IMR-90 (cell line): Measurements from ENCODE around the gene NCOA3.

Experiments used
- BHLHE40 ChIP-seq: fragments of 150-350 bp; IDR thresholded peaks from 2 replicates; pipeline ENCODE4 v1.6.1; 2016; ENCODE audit warnings: mild to moderate bottlenecking, low read depth, low read length
- CEBPB ChIP-seq: IDR thresholded peaks from 2 replicates; pipeline ENCODE4 v1.6.1; 2012; ENCODE audit warnings: low read depth, low read length, improper control_type of control experiment
- FOS ChIP-seq: fragments of 150-350 bp; IDR thresholded peaks from 2 replicates; pipeline ENCODE4 v1.6.1; 2016; ENCODE audit warnings: low read depth, low read length
- MAFK ChIP-seq: IDR thresholded peaks from 2 replicates; pipeline ENCODE4 v1.6.1; 2012; ENCODE audit warnings: low read depth, low read length, improper control_type of control experiment
- MXI1 ChIP-seq: IDR thresholded peaks from 2 replicates; pipeline ENCODE4 v1.6.1; 2012; ENCODE audit warnings: low read depth, mild to moderate bottlenecking, low read length, moderate library complexity, borderline replicate concordance
- POLR2A ChIP-seq: IDR thresholded peaks from 2 replicates; pipeline ENCODE4 v1.6.1; 2012; ENCODE audit warnings: mild to moderate bottlenecking, low read depth, low read length
- RAD21 ChIP-seq: IDR thresholded peaks from 2 replicates; pipeline ENCODE4 v1.6.1; 2012; ENCODE audit warnings: low read length, improper control_type of control experiment
- RCOR1 ChIP-seq: IDR thresholded peaks from 2 replicates; pipeline ENCODE4 v1.6.1; 2012; ENCODE audit warnings: mild to moderate bottlenecking, low read length, improper control_type of control experiment; ENCODE audit not compliant: insufficient replicate concordance
- RFX5 ChIP-seq: IDR thresholded peaks from 2 replicates; pipeline ENCODE4 v1.8.0; 2012; ENCODE audit warnings: low read depth, mild to moderate bottlenecking, low read length, moderate library complexity
- SMC3 ChIP-seq: fragments of 150-350 bp; IDR thresholded peaks from 2 replicates; pipeline ENCODE4 v1.6.1; 2016; ENCODE audit warnings: low read depth, mild to moderate bottlenecking, antibody characterized with exemption, low read length, moderate library complexity
- TF ChIP-seq, protein P1 (sequence below): conservative IDR thresholded peaks from 2 replicates; pipeline ENCODE4 v1.5.1; 2012; ENCODE audit warnings: mild to moderate bottlenecking, low read depth, low read length, improper control_type of control experiment
- TF ChIP-seq, protein P2 (sequence below): fragments of 150-350 bp; IDR thresholded peaks from 2 replicates; pipeline ENCODE4 v1.6.1; 2017; ENCODE audit warnings: mild to moderate bottlenecking, antibody characterized with exemption, low read length, low read depth
- TF ChIP-seq, protein P3 (sequence below): fragments of 150-350 bp; IDR thresholded peaks from 2 replicates; pipeline ENCODE4 v1.6.1; 2016; ENCODE audit warnings: low read depth, mild to moderate bottlenecking, low read length, moderate library complexity, borderline replicate concordance

DNA sequence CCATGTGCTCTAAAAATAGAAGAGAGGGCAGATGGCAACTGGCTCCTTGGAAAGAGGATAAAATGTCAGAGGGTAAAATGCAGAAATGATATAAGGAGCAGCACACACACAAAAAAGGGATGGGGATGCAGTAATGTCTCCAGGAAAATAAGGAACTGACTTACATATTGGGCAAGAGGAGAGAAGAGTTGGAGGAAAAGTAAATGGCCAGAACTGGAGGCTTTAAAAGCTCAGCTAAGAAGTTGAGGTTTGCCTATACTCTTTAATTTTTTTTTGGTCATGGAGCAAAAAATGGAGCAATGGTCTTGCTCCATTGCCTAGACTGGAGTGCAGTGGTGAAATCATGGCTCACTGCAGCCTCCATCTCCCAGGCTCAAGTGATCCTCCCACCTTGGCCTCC, 189.9 kb downstream of the NCOA3 start:
- TF ChIP-seq RFX5 (no peak), SMC3 (no peak), RCOR1 (no peak), POLR2A (no peak), MXI1 (no peak), MAFK (no peak), BHLHE40 (no peak), CEBPB (no peak), FOS (no peak), RAD21 (no peak)
- TF ChIP-seq, protein P1, sequence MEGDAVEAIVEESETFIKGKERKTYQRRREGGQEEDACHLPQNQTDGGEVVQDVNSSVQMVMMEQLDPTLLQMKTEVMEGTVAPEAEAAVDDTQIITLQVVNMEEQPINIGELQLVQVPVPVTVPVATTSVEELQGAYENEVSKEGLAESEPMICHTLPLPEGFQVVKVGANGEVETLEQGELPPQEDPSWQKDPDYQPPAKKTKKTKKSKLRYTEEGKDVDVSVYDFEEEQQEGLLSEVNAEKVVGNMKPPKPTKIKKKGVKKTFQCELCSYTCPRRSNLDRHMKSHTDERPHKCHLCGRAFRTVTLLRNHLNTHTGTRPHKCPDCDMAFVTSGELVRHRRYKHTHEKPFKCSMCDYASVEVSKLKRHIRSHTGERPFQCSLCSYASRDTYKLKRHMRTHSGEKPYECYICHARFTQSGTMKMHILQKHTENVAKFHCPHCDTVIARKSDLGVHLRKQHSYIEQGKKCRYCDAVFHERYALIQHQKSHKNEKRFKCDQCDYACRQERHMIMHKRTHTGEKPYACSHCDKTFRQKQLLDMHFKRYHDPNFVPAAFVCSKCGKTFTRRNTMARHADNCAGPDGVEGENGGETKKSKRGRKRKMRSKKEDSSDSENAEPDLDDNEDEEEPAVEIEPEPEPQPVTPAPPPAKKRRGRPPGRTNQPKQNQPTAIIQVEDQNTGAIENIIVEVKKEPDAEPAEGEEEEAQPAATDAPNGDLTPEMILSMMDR, result no peak
- TF ChIP-seq, protein P2, sequence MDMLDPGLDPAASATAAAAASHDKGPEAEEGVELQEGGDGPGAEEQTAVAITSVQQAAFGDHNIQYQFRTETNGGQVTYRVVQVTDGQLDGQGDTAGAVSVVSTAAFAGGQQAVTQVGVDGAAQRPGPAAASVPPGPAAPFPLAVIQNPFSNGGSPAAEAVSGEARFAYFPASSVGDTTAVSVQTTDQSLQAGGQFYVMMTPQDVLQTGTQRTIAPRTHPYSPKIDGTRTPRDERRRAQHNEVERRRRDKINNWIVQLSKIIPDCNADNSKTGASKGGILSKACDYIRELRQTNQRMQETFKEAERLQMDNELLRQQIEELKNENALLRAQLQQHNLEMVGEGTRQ, result no peak
- TF ChIP-seq, protein P3, sequence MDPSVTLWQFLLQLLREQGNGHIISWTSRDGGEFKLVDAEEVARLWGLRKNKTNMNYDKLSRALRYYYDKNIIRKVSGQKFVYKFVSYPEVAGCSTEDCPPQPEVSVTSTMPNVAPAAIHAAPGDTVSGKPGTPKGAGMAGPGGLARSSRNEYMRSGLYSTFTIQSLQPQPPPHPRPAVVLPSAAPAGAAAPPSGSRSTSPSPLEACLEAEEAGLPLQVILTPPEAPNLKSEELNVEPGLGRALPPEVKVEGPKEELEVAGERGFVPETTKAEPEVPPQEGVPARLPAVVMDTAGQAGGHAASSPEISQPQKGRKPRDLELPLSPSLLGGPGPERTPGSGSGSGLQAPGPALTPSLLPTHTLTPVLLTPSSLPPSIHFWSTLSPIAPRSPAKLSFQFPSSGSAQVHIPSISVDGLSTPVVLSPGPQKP, result no peak
